HepG2 (cell line): ENCODE data around the gene NIPAL3. TPM values are rescaled to one million over a fixed set of nuclear protein-coding genes. Genes with fewer than 3 reads are reported as not detected.

Source experiments
- AKAP8 ChIP-seq: sonication (generic); formaldehyde crosslinking; IDR thresholded peaks from 2 replicates; pipeline ENCODE4 v1.5.1; 2020; ENCODE audit warnings: mild to moderate bottlenecking, missing genetic modification reagents
- ARID5B ChIP-seq: IDR thresholded peaks from 2 replicates; pipeline ENCODE4 v1.4.0; 2020; ENCODE audit warnings: mild to moderate bottlenecking, missing genetic modification reagents
- ATRX ChIP-seq: sonication (generic); formaldehyde crosslinking; IDR thresholded peaks from 2 replicates; pipeline ENCODE4 v1.4.0; 2020; ENCODE audit warnings: missing genetic modification reagents, borderline replicate concordance
- CBX5 ChIP-seq: sonication (generic); formaldehyde crosslinking; IDR thresholded peaks from 2 replicates; pipeline ENCODE4 v1.4.0; 2020; ENCODE audit warnings: missing genetic modification reagents, borderline replicate concordance
- CENPT ChIP-seq: sonication (generic); formaldehyde crosslinking; IDR thresholded peaks from 2 replicates; pipeline ENCODE4 v1.8.0; 2022; ENCODE audit warnings: low read depth, mild to moderate bottlenecking, moderate library complexity, missing genetic modification reagents
- FOXA3 ChIP-seq: IDR thresholded peaks from 2 replicates; pipeline ENCODE4 v1.6.1; 2016; ENCODE audit warnings: missing genetic modification reagents, missing compliant biosample characterization
- GPBP1L1 ChIP-seq: sonication (generic); formaldehyde crosslinking; IDR thresholded peaks from 2 replicates; pipeline ENCODE4 v1.5.0; 2020; ENCODE audit warnings: mild to moderate bottlenecking, missing genetic modification reagents
- HBP1 ChIP-seq: IDR thresholded peaks from 2 replicates; pipeline ENCODE4 v1.6.1; 2016; ENCODE audit warnings: low read depth, control low read depth
- KMT2A ChIP-seq: sonication (generic); formaldehyde crosslinking; IDR thresholded peaks from 2 replicates; pipeline ENCODE4 v1.4.0; 2020; ENCODE audit warnings: missing genetic modification reagents
- MTA3 ChIP-seq: sonication (generic); formaldehyde crosslinking; IDR thresholded peaks from 2 replicates; pipeline ENCODE4 v1.4.0; 2020; ENCODE audit warnings: missing genetic modification reagents
- PHF8 ChIP-seq: sonication (generic); formaldehyde crosslinking; IDR thresholded peaks from 2 replicates; pipeline ENCODE4 v1.5.0; 2020; ENCODE audit warnings: missing genetic modification reagents
- RBAK ChIP-seq: sonication (generic); formaldehyde crosslinking; IDR thresholded peaks from 2 replicates; pipeline ENCODE4 v1.5.1; 2020; ENCODE audit warnings: mild to moderate bottlenecking, missing genetic modification reagents
- SMAD3 ChIP-seq: sonication (generic); formaldehyde crosslinking; IDR thresholded peaks from 2 replicates; pipeline ENCODE4 v1.4.0; 2020; ENCODE audit warnings: missing genetic modification reagents
- STAT5B ChIP-seq: sonication (generic); formaldehyde crosslinking; IDR thresholded peaks from 2 replicates; pipeline ENCODE4 v1.4.0; 2020; ENCODE audit warnings: missing genetic modification reagents
- ZBTB21 ChIP-seq: sonication (generic); formaldehyde crosslinking; IDR thresholded peaks from 2 replicates; pipeline ENCODE4 v1.4.0; 2020; ENCODE audit warnings: missing genetic modification reagents
- ZNF12 ChIP-seq: sonication (generic); formaldehyde crosslinking; IDR thresholded peaks from 2 replicates; pipeline ENCODE4 v1.5.0; 2020; ENCODE audit warnings: missing genetic modification reagents
- ZNF768 ChIP-seq: sonication (generic); formaldehyde crosslinking; IDR thresholded peaks from 2 replicates; pipeline ENCODE4 v1.4.0; 2020; ENCODE audit warnings: missing genetic modification reagents
- polyA plus RNA-seq, 8 experiments: library from polyadenylated mRNA; depleted of rRNA in 3 of 8; stranded (reverse) in 7 of 8; unstranded in 1 of 8; fragments of >200 nt; fragmentation: Illumina TruSeq in 4 of 8; extraction: Trizol in 4 of 8; gene quantifications; 2 replicates each; pipeline versions ENCODE4 v1.2.1 to v1.2.3, GENCODE V29; 2011 to 2016; ENCODE audit warnings: low read depth in 4 of 8, missing spikeins in 1 of 8, mixed read lengths in 1 of 8; ENCODE audit not compliant: insufficient read depth in 1 of 8
- total RNA-seq, 5 experiments: library from RNA; depleted of rRNA; stranded (reverse); fragments of >200 nt; fragmentation: Illumina TruSeq; extraction: Trizol; gene quantifications; 2 replicates each; pipeline ENCODE4 v1.2.3, GENCODE V29; 2016; ENCODE audit warnings: low read depth in 1 of 5
- TF ChIP-seq, protein P1 (sequence below): sonication (generic); formaldehyde crosslinking; IDR thresholded peaks from 2 replicates; pipeline ENCODE4 v1.5.0; 2020; ENCODE audit warnings: missing genetic modification reagents
- TF ChIP-seq, protein P2 (sequence below): sonication (generic); formaldehyde crosslinking; IDR thresholded peaks from 2 replicates; pipeline ENCODE4 v1.4.0; 2020; ENCODE audit warnings: missing genetic modification reagents; ENCODE audit errors: not compliant biosample characterization

The NIPAL3 gene
- total and polyA plus RNA-seq, 2 of the 13 experiments (the other 11 are each of a cell fraction or from before 2014, with no cell fraction given) = 5.6 to 8.6 TPM

- TF ChIP-seq ARID5B (CRISPR knock-in tag) = peak; percentile 60; the same call in 1 of the 2 replicates
- 0 out of 2 replicates have a peak, but pooled peaks have one; percentile 19 for TF ChIP-seq PHF8 (CRISPR knock-in tag)
- TF ChIP-seq, protein P1, sequence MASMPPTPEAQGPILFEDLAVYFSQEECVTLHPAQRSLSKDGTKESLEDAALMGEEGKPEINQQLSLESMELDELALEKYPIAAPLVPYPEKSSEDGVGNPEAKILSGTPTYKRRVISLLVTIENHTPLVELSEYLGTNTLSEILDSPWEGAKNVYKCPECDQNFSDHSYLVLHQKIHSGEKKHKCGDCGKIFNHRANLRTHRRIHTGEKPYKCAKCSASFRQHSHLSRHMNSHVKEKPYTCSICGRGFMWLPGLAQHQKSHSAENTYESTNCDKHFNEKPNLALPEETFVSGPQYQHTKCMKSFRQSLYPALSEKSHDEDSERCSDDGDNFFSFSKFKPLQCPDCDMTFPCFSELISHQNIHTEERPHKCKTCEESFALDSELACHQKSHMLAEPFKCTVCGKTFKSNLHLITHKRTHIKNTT (CRISPR knock-in tag) = no peak
- TF ChIP-seq HBP1 (CRISPR knock-in tag) = no peak
- 0 out of 2 replicates have a peak, but pooled peaks have one; percentile 22 for TF ChIP-seq CBX5
- peak; percentile 48; the same call in 1 of the 2 replicates for TF ChIP-seq SMAD3 (CRISPR knock-in tag)
- no peak for TF ChIP-seq ZNF12 (CRISPR knock-in tag)
- no peak for TF ChIP-seq ZNF768 (CRISPR knock-in tag)
- TF ChIP-seq FOXA3 (CRISPR knock-in tag) = peak; percentile 72
- TF ChIP-seq ZBTB21 (CRISPR knock-in tag) = no peak
- no peak for TF ChIP-seq AKAP8 (CRISPR knock-in tag)
- no peak for TF ChIP-seq STAT5B (CRISPR knock-in tag)
- no peak for TF ChIP-seq KMT2A (CRISPR knock-in tag)
- TF ChIP-seq, protein P2, sequence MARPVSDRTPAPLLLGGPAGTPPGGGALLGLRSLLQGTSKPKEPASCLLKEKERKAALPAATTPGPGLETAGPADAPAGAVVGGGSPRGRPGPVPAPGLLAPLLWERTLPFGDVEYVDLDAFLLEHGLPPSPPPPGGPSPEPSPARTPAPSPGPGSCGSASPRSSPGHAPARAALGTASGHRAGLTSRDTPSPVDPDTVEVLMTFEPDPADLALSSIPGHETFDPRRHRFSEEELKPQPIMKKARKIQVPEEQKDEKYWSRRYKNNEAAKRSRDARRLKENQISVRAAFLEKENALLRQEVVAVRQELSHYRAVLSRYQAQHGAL (CRISPR knock-in tag) = no peak
- TF ChIP-seq ATRX = no peak
- TF ChIP-seq CENPT (CRISPR knock-in tag) = no peak
- TF ChIP-seq GPBP1L1 (CRISPR knock-in tag) = no peak
- no peak for TF ChIP-seq RBAK (CRISPR knock-in tag)
- no peak for TF ChIP-seq MTA3 (CRISPR knock-in tag)
These were observed 86.6 kb downstream of the NIPAL3 start (continued) for GRCh38 chr1:24502065-24502708.
